Measurements from ENCODE around the gene KCNH2.
"Not testable (repeated sequence)": the region's sequence is repeated elsewhere in the genome, so short reads cannot be mapped to it uniquely, and the experiment has no call there.

KCNH2 gene

DNA sequence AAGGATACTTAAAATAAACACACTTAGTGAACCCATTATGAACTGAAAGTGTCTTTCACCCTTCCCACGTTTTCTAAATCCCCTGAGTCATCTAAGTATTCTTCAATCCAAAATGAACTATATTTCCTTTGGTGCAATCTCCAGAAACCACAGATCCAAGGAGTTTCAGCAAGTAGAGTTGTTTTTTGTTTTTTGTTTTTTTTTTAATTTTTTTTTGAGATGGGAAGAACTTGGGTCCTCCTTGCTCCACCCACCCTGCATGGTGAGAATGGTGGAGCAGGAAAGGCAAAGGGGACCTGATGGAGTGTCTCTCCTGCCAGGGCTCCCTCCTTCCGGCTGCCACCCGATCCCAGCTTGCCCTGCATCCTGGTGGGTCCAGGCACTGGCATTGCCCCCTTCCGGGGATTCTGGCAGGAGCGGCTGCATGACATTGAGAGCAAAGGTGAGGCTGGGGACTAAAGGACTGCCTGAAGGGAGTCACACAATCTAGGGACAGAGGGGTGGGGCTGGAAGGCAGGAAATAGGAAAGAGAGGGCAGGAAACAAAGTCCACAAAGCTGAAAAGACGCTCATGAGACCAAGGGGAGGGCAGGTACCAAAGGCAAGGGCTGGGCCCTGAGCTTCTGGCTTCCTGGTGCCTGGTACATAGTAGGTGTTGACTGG is 34.0 kb upstream of the KCNH2 start:
- ATAC-seq (no peak), DNase-seq (no peak)

DNA sequence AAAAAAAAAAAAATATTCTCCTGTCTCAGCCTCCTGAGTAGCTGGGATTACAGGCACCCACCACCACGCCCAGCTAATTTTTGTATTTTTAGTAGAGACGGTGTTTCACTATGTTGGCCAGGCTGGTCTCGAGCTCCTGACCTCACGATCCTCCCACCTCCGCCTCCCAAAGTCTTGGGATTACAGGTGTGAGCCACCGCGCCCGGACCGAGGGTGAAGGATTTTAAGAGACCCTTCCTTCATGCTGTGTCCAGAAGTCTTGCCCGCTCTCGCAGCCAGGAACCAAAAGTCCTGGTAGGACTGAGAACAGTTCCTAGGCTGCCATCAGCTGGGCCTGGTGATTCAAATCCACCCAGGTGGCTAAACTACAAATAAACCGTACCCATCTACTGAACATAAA is 33.5 kb upstream of the KCNH2 start:
- DNase-seq, result not testable (repeated sequence)

DNA sequence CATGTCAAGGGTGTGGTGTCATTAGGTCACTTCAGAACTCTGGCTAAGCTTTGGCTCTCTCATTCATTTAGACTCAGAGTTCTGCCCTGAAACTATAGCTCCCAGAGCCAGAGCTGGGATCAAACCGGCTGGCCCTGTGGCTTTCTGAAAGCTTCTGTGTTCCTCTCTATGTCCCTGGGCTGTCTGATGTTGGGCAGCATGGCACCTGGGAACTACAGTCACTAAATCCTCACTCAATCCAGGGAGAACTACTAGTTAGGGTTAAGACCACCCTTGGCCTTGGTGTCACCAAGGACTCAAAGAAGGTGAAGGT is 32.9 kb upstream of the KCNH2 start:
- DNase-seq, result no peak
- ATAC-seq, result no peak

More for the DNA sequence above, 33.5 kb upstream of the KCNH2 start:
- ATAC-seq, result not testable (repeated sequence)

DNA sequence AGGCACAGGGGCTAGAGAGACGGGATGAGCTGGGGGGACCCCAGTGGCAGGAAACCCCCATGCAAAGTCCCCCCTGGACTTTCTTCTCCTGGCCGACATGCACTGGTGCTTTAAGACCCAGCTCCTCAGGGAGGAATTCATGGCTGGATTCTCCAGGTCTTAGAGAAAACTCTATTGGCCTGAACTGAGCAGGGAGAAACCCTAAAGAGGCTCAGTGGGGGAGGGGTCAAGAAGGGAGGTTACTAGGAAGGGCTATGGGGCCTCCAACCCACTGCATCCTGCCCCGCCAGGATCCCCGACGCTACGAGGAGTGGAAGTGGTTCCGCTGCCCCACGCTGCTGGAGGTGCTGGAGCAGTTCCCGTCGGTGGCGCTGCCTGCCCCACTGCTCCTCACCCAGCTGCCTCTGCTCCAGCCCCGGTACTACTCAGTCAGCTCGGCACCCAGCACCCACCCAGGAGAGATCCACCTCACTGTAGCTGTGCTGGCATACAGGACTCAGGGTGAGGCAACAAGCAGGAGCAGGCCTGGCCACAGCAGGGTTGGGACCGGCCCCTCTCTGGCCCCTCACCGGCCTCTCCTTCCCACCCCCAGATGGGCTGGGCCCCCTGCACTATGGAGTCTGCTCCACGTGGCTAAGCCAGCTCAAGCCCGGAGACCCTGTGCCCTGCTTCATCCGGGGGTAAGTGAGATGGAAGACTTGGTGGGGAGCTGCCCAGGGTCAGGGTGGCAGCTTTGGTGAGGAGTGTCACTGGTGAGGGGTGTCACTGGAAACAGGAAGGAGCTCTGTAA is 32.4 kb upstream of the KCNH2 start:
- DNase-seq (peak; percentile 48), ATAC-seq (no peak)

DNA sequence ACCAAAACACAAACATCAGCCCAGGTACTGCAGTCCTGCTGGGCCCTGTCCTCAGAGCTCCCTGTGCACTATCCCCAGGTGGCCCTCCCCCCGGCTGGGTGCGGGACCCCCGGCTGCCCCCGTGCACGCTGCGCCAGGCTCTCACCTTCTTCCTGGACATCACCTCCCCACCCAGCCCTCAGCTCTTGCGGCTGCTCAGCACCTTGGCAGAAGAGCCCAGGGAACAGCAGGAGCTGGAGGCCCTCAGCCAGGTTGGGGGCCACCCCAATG is 31.9 kb upstream of the KCNH2 start:
- ATAC-seq, result no peak
- DNase-seq, result no peak

DNA sequence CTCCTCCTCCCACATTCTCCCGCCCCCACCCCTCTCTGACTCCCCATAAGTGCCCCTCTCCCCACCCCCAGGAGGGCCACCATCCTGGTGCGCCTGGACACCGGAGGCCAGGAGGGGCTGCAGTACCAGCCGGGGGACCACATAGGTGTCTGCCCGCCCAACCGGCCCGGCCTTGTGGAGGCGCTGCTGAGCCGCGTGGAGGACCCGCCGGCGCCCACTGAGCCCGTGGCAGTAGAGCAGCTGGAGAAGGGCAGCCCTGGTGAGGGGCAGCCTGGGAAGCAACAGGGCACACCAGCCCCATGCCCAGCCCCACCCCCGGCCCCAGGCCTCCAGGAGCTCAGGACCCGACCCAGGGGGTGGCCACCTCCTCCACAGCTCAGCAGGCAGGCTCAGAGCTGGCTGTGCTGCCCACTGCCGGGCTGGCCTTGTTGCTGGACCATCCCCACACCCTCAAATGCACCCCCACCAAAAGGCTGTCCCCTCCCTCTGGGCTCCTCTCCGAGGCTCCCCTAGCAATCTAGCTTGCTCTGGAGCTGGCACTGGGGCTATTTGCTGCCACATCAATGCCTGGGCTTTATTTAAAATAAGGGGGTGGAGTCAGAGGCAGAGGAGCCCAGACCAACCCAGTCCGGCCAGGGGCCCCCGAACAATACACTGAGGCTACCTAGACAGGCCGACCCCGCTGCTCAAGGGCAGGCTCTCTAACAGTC is 31.4 kb upstream of the KCNH2 start:
- DNase-seq (peak; percentile 33), ATAC-seq (no peak)

DNA sequence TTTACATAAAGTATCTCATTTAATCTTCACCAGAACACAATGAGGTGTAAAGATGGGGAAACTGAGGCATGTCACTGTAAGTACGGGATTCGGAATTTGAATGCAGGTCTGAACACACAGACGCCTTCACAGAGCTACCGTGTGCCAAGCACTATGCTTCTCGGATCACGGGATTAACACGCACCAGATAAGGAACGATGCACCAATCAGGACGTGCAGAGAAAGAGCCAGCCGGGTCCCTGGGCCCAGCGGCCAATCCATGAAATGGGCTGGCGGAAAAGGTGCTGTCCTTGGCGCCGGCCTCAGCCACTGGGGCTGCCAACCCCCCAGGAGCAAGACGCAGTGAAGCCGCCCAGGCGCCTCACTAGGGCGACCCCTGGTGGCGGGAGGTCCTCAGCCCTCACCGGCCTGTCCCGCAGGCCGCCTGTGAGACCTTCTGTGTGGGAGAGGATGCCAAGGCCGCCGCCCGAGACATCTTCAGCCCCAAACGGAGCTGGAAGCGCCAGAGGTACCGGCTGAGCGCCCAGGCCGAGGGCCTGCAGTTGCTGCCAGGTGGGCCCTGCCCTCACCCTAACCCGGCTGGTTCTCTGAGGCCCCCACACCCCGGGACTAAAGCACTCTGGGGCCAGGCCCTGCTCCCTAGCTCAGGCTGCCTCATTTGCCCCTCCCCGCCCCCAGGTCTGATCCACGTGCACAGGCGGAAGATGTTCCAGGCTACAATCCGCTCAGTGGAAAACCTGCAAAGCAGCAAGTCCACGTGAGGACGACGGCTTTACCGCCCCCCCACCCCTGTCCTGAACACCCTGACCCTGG is 30.6 kb upstream of the KCNH2 start:
- DNase-seq (peak; percentile 92), ATAC-seq (peak; percentile 80)

DNA sequence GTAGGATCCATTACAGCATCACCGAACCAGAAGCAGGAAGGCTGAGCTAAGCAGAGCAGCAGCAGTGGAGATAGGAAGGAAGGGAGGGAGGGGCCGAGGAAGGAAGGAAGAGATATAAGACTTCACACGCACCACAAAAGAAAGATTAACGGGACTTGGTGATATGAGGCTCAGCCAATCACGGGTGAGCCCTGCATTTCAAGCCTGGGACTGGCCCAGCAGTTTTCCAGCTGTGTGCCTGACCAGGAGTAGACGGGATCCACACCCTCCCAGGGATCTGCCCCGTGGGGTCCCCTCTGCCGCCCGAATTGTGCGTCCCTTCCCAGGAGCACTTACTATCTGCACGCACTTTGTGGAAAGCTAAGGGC is 30.0 kb upstream of the KCNH2 start:
- ATAC-seq (no peak), DNase-seq (no peak)

DNA sequence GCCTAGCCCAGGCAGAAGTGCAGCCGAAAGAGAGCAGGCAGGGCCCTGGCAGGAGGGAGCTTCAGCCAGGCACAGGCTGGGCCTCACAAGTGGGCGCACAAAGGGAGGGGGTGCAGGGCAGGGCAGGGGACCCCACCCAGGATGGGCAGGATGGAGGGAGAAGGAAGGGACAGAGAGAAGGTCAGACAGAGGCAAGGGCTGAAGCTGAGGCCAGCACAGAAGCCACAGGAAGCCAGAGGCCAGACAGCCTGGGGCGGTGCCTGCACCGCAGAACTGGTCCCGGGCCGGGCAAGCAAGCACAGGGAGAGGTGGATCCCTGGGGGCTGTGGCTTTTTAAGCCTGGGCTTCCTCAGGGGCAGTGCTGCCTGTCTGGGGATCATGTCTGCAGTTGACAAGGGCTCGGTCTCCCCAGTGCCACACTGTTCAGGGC is 29.4 kb upstream of the KCNH2 start:
- ATAC-seq (no peak), DNase-seq (no peak)

DNA sequence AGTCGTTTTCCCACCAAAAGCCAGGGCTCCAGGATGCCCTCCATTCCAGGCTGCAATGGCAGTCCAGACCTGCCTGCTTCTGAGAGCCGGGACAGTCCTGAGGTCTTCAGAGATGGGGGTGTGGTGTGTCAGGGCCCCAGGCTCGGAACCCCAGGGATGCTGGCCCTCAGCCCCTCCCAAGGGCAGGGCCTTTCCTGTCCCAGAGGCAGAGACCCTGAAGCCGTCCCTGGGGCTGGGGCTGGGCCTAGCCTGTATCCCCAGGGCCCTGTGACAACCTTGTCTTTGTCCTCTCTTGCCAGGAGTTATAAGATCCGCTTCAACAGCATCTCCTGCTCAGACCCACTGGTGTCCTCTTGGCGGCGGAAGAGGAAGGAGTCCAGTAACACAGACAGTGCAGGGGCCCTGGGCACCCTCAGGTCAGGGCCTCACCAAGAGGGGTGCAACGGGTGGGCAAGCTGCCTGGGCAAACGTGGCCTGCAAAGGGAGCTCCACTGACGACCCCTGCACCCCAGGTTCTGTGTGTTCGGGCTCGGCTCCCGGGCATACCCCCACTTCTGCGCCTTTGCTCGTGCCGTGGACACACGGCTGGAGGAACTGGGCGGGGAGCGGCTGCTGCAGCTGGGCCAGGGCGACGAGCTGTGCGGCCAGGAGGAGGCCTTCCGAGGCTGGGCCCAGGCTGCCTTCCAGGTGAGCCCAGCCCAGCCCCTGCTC is 28.6 kb upstream of the KCNH2 start:
- ATAC-seq (no peak), DNase-seq (no peak)

DNA sequence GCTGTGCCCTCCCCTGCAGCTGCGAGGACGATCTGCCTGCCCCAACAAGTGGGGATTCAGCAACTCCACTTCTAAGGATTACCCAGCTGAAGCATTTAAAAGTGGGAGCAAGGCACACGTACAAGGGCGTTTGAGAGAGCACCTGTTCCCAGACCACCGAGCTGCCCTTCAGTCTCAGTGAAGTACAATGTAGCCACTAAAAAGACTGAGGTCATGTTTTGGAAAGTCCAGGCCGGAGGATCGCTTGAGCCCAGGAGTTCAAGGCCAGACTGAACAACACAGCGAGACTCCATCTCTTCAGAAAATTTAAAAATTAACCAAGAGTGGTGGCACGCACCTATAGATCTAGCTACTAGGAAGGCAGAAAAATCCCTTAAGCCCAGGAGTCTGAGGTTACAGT is 27.4 kb upstream of the KCNH2 start:
- ATAC-seq (no peak), DNase-seq (no peak)

DNA sequence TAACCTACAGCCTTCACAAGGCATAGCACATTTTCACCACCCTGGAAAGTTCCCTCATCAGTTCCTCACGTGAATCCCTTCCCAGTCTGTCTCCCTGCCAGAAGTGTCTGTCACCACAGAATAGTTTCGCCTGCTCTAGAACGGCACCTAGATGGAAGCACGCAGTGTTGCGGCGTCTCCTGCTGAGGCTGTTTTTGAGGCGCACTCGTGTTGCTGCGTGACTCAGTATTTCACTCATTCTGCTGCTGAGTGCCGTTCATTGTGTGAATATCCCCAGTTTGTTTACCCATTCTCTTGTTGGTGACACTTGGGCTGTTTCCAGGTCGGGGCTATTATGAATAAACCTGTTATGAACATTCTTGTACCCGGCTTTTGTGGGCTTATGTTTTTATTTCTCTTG is 25.5 kb upstream of the KCNH2 start:
- no peak for DNase-seq
- no peak for ATAC-seq

DNA sequence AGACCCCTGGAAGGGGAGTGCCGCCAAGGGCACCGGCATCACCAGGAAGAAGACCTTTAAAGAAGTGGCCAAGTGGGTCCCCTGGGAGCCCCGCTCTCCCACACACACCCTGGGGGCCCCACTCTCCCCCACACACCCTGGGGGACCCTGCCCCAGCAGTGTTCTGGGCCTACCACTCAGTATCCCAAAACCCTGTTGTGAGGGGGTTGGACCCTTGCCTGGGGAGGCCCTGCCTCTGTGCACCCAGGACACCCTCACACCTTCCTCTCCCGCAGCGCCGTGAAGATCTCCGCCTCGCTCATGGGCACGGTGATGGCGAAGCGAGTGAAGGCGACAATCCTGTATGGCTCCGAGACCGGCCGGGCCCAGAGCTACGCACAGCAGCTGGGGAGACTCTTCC is 23.4 kb upstream of the KCNH2 start:
- no peak for ATAC-seq
- no peak for DNase-seq

DNA sequence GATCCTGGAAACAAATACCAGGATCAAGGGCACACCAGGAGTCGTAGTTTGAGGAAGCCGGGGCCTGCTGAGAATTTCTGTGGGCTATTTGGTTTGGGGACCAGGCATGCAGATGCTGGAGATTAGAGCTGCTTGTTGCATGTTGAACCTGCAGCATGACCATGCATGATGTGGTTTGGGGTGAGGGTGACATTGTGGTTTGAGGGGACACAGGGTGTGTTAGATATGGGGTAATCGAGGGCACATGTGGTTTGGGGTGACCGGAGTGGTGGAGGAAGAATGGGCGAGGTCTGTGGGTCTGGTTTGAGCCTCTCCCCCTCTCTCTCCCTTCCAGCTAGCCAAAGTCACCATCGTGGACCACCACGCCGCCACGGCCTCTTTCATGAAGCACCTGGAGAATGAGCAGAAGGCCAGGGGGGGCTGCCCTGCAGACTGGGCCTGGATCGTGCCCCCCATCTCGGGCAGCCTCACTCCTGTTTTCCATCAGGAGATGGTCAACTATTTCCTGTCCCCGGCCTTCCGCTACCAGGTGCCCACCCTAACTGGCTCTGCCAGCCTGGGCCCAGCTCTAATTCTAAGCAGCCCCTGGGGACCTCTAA is 22.9 kb upstream of the KCNH2 start:
- no peak for DNase-seq
- no peak for ATAC-seq

DNA sequence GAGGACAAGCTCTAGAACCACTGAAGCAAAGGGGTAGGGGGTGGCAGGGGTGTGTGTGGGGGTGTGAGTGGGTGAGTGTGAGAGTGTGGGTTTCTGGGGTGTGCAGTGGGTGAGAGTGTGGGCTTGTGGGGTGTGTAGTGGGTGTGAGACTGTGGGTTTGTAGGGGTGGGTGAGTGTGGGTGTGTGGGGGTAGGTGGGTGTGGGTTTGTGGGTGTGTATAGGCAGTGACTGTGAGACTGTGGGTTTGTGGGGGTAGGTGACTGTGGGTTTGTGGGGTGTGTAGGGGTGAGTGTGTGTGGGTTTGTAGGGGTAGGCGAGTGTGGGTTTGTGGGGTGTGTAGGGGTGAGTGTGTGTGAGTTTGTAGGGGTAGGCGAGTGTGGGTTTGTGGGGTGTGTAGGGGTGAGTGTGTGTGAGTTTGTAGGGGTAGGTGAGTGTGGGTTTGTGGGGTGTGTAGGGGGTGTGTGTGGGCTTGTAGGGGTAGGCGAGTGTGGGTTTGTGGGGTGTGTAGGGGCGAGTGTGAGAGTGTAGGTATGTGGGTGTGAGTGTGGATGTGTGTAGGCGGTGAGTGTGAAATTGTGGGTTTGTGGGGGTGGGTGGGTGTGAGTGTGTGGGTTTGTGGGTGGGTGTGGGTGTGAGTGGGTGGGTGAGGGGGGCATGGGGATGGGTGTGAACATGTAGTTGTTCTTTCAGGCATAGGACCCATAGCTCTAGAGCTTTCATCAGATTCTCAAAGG is 21.5 kb upstream of the KCNH2 start:
- no peak for DNase-seq
- ATAC-seq, result no peak

DNA sequence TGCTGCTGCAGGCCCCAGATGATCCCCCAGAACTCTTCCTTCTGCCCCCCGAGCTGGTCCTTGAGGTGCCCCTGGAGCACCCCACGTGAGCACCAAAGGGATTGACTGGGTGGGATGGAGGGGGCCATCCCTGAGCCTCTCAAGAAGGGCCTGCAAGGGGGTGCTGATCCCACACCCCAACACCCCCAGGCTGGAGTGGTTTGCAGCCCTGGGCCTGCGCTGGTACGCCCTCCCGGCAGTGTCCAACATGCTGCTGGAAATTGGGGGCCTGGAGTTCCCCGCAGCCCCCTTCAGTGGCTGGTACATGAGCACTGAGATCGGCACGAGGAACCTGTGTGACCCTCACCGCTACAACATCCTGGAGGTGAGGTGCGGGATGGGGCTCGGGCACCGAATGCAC is 20.9 kb upstream of the KCNH2 start:
- DNase-seq, result no peak
- no peak for ATAC-seq

DNA sequence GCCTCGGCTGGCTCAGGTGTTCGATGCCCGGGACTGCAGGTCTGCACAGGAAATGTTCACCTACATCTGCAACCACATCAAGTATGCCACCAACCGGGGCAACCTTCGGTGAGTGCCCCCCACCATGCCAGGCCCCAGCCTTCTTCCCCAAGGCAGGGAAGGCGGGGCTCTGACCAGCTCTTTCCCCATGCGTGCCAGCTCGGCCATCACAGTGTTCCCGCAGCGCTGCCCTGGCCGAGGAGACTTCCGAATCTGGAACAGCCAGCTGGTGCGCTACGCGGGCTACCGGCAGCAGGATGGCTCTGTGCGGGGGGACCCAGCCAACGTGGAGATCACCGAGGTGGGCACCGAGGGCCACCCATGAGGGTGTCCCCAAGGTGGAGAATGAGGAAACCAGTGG is 20.2 kb upstream of the KCNH2 start:
- DNase-seq (no peak), ATAC-seq (no peak)

DNA sequence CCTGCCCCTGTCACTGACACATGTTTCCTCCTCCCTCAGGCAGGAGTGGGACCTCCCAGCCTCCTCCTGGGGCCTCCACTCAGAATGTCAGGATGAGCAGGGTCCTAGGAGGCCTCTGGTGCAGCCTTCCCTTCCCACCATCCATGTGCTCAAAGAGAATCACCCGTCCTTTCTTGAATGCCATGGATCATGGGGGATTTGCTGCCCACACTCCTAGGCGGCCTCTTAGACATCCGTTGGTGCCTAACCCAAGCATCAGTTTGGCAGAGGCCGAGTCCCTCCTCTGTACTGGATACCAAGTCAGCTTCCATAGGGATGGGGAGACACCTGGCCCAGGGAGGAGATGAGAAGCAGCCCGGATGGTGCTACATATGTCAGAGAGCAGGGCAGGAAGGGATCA is 19.7 kb upstream of the KCNH2 start:
- ATAC-seq (no peak), DNase-seq (no peak)

DNA sequence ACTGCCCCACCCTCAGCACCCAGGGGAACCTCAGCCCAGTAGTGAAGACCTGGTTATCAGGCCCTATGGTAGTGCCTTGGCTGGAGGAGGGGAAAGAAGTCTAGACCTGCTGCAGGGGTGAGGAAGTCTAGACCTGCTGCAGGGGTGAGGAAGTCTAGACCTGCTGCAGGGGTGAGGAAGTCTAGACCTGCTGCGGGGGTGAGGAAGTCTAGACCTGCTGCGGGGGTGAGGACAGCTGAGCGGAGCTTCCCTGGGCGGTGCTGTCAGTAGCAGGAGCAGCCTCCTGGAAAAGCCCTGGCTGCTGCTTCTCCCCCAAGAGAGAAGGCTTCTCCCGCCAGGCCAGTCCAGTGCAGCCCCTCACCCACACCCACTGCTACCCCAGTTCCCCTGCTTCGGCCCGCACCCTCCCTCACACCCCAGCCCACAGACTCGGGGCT is 19.0 kb upstream of the KCNH2 start:
- no peak for DNase-seq
- no peak for ATAC-seq

DNA sequence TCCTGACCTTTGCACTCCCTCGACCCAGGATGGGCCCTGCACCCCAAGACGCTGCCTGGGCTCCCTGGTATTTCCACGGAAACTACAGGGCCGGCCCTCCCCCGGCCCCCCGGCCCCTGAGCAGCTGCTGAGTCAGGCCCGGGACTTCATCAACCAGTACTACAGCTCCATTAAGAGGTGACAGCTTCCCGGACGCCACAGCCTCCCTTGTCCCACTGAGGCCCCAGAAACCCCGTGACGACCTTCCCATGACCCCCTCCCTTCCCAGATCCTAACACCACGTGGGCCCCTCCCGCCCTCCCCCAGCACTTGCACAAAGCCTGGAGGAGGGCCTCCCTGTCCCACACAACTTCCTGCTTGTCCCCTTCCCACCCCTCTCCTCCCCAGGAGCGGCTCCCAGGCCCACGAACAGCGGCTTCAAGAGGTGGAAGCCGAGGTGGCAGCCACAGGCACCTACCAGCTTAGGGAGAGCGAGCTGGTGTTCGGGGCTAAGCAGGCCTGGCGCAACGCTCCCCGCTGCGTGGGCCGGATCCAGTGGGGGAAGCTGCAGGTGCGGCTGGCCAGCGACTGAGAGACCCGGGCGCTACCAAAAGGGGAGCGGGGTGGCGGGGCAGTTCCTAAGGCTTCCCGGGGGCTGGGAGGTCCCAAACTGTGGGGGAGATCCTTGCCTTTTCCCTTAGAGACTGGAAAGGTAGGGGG is 18.4 kb upstream of the KCNH2 start:
- no peak for DNase-seq
- no peak for ATAC-seq
